Right atrium auricular region (tissue), 2 donors: Measurements from ENCODE around the gene PLOD2. TPM values are rescaled to one million over a fixed set of nuclear protein-coding genes. Genes with fewer than 3 reads are reported as not detected.

Experiments used
- DNase-seq: peaks from one replicate; pipeline ENCODE4 v3.0.0-alpha.2; 2019; ENCODE audit warnings: low spot score
- H3K27ac ChIP-seq, 2 donors: fragments of 200-600 bp; sonication (generic); 1 replicate in 1 of 2; 2 replicates in 1 of 2; pipeline ENCODE4 v1.5.1; 2016 to 2019
- H3K27me3 ChIP-seq, 2 donors: fragments of 200-600 bp; sonication (generic); one replicate each; pipeline versions ENCODE4 v1.5.1 to v1.6.0; 2017 to 2019
- H3K36me3 ChIP-seq: fragments of 200-600 bp; sonication (generic); one replicate; pipeline ENCODE4 v1.5.1; 2016
- H3K4me1 ChIP-seq, 2 donors: fragments of 200-600 bp; sonication (generic); one replicate each; pipeline versions ENCODE4 v1.5.1 to v1.6.0; 2017 to 2019
- H3K4me3 ChIP-seq, 2 donors: fragments of 200-600 bp; sonication (generic); 1 replicate in 1 of 2; 2 replicates in 1 of 2; pipeline ENCODE4 v1.5.1; 2017 to 2019; ENCODE audit warnings: mild to moderate bottlenecking in 1 of 2, moderate library complexity in 1 of 2
- H3K9me3 ChIP-seq, 2 donors: fragments of 200-600 bp; sonication (generic); one replicate each; pipeline ENCODE4 v1.5.1; 2019
- CTCF ChIP-seq, 2 donors: fragments of 200-600 bp; sonication (generic); IDR thresholded peaks; one replicate each; pipeline ENCODE4 v1.5.1; 2019; ENCODE audit warnings: antibody characterized with exemption in 2 of 2
- total RNA-seq, 2 donors: library from RNA; depleted of rRNA; stranded (reverse); fragments of >200 nt; gene quantifications; one replicate each; pipeline ENCODE4 v1.1.0, GENCODE V29; 2016

The PLOD2 gene
- total RNA-seq, 2 donors from 2014 or later: 18.2 to 30.5 TPM

GRCh38 chr3:146163584-146163983, 2.6 kb upstream of the PLOD2 start:
- Histone ChIP-seq H3K27me3 (no peaks in the 10 kb centered on the region), H3K36me3 (no peaks in the 10 kb centered on the region), H3K9me3 (no peaks in the 10 kb centered on the region), H3K4me1 (peaks cover 0 to 41% of the 10 kb centered on the region in 2 donors), H3K27ac (no peak overlapping the region), H3K4me3 (no peak overlapping the region)
- TF ChIP-seq CTCF (IDR thresholded peaks at IDR 0.05): peak in 1 of 2 donors; percentile 32
- no peak for DNase-seq

GRCh38 chr3:146162561-146162960, 1.6 kb upstream of the PLOD2 start:
- no peak for DNase-seq
- Histone ChIP-seq H3K9me3 (no peaks in the 10 kb centered on the region), H3K27ac (peak overlapping the region; percentile 91 to 96), H3K4me1 (peaks cover 0 to 51% of the 10 kb centered on the region in 2 donors), H3K4me3 (no peak overlapping the region), H3K27me3 (no peaks in the 10 kb centered on the region), H3K36me3 (no peaks in the 10 kb centered on the region)
- no peak for TF ChIP-seq CTCF (IDR thresholded peaks at IDR 0.05)

- H3K9me3 ChIP-seq: no peaks in the 10 kb centered on the region
- no peaks in the 10 kb centered on the region for H3K27me3 ChIP-seq
- H3K4me3 ChIP-seq: peak overlapping the region; percentile 58 to 81
- DNase-seq: no peak
- H3K4me1 ChIP-seq: peaks cover 0 to 54% of the 10 kb centered on the region in 2 donors
- H3K36me3 ChIP-seq: no peaks in the 10 kb centered on the region
- H3K27ac ChIP-seq: peak overlapping the region; percentile 91 to 96
- no peak for TF ChIP-seq CTCF (IDR thresholded peaks at IDR 0.05)
Observed at GRCh38 chr3:146161663-146162002, 649 bp upstream of the PLOD2 start.

GRCh38 chr3:146160321-146160963, 542 bp downstream of the PLOD2 start:
- H3K4me1 ChIP-seq: peaks cover 0 to 54% of the 10 kb centered on the region in 2 donors
- H3K27me3 ChIP-seq: no peaks in the 10 kb centered on the region
- TF ChIP-seq CTCF (IDR thresholded peaks at IDR 0.05): peak in 1 of 2 donors; percentile 60
- no peaks in the 10 kb centered on the region for H3K36me3 ChIP-seq
- H3K4me3 ChIP-seq: peak overlapping the region; percentile 58 to 81
- peak overlapping the region; percentile 91 to 96 for H3K27ac ChIP-seq
- H3K9me3 ChIP-seq: no peaks in the 10 kb centered on the region
- DNase-seq: peak; percentile 88

- H3K4me3 ChIP-seq: peak overlapping the region; percentile 58 to 81
- DNase-seq: no peak
- no peaks in the 10 kb centered on the region for H3K27me3 ChIP-seq
- H3K9me3 ChIP-seq: no peaks in the 10 kb centered on the region
- peak overlapping the region; percentile 91 to 96 for H3K27ac ChIP-seq
- no peaks in the 10 kb centered on the region for H3K36me3 ChIP-seq
- no peak for TF ChIP-seq CTCF (IDR thresholded peaks at IDR 0.05)
- peaks cover 0 to 52% of the 10 kb centered on the region in 2 donors for H3K4me1 ChIP-seq
Observed at GRCh38 chr3:146159616-146160320, 1.2 kb downstream of the PLOD2 start.
